NCI-H1417 (cell line): Measurements from ENCODE around the gene SLC26A1.

Experiments used
- DNase-seq, 3 experiments: peaks; one replicate each; lab custom pipeline; 2025; lab: John Stamatoyannopoulos, UW

Gene SLC26A1

DNA sequence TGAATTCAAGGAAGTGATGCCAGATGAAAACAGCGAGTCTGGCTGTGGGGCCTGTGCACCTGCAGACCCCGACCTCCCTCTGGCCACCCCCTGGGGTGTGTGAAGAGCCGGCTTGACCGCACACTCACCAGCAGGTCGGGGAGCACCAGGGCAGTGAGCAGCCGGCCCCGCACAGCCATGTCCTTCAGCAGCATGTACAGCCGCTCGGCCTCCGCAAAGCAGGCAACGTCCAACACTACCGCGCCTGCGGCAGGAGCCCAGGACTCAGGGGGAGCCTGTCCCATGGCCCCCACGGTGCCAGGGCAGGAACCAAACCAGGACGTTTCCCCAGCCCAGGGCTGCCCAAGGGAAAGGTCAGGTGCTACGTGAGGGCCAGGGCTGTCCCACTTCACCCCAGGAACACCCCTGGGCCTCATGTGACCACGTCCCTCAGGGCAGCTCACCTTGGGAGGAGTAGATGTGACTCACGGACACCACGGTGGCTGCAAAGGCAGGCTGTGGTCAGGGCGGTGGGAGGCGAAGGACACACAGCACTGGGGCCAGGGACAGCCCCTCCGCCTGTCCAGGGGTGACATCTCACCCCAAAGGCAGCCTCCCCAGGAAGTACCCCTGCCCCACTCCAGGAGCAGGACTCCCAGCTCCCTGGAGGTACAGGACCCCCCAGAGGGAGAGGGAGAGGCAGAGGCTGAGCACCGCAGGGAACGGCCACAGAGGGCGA, 28.0 kb downstream of the SLC26A1 start:
- DNase-seq: no peak

DNA sequence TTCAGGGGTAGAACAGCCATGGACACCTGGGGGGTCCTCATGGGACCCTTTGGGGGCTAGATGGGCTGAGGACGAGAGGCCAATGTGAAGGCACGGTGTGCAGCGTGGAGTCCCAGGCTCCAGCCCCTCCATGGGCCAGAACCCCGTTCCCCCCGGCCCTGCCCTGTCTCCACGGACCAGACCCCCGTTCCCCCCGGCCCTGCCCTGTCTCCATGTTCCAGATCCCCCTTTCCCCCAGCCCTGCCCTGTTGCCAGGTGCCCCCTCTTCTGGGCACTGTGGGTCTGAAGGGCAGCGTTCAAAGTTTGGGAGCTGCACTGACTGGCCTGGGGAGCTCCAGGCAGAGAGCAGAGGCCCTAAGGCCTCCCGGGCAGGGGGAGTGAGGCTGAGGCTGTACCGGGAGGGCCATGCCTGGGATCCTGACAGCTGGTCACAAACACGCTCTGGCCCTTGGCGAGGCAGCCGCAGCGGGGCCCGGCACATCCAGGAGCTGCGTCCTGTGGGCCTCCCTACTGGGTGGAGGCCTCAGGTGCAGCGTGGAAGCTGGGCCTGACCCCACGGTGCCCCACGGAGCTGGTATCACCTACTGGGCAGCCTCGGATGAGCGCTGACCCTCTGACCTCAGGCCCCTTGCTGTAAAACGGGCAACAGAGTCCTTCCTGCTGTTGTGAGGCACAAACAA, 28.7 kb downstream of the SLC26A1 start:
- no peak for DNase-seq

DNA sequence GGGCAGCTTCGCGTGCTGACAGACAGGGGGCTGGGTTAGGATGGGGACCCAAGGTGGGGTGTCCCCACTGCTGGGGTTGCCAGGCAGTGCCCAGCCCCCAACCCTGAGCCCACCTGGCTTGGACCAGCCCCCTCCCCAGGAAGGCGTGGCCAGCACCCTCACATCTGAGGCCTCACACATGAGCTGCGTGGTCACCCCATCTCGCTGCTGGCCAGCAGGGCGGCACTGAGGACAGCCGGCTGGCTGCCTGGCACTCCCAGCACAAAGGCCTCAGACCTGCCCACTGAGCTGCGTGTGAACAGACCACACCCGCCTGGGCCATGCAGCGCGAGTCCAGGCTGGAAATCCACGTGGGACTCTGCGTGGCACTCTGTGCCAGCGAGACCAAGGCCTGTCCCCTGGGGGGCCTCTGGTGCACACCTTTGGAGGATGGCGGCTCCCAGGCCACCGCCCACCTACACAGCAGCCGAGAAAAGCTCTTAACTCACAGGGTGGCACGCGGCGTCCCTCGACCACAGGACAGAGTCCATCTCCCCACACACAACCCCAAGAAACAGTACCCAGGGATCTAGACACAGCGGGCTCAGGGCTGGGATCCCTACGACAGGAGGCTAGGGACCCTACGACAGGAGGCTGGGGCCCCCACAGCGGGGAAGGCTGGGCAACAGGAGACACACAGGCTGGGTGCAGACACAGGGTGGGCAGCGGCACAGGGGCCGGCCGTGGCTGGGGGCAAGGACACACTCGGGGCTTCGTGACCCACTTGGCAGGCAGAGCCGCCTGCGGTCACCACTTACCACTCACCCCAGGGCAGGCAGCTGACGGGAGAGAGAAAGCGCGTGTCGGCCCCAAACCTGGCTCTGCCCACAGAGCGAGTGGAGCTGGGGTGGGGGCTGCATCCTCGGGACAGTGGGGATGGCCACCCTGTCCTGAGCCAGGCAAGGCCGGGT, 29.7 kb downstream of the SLC26A1 start:
- DNase-seq: no peak

DNA sequence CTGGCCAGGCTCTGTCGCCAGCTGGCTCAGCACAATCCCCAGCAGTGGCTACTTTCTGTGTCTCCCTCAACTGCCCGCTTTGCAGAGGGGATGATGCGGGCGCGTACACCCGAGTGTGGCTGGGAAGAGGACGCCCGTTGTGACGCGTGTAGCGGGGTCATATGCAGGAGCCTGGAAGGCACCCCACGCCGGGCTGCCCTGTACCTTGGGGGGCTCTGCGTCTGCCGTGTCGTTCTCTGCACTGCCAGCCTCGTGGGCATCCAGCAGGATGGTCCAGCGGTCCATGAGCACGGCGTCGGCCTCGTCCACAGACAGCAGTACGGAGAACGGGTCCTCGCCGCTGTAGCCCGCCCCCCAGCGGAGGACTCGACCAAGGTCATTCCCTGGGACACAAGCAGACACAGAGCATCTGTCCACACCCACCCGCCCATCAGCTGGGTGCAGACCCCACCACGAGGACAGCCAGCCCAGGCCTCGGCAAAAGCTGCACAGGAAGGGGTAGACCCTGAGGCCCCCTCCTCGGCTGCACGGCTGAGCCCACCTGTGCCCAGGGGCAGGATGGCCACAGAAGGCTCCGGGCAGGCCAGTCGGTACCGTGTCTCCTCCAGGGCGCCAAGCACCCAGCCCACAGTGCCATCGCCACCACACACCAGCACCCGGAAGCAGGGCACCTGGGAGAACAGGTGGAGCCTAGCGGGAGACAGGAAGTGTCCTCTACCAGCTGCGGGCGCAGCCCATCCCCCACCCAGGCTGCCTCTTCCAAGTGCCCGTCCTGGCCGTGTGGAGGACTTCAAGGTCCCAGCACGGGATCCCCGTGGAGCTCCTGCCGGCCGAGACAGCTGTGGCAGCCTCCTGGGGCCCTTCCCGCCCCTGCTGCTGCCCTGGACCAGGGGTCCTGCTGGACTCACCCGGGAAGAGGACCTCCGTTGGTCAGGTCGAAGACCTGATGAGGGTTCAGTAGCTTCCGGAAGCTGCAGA, 30.7 kb downstream of the SLC26A1 start:
- peak; percentile 45 to 77 (median 65) for DNase-seq

DNA sequence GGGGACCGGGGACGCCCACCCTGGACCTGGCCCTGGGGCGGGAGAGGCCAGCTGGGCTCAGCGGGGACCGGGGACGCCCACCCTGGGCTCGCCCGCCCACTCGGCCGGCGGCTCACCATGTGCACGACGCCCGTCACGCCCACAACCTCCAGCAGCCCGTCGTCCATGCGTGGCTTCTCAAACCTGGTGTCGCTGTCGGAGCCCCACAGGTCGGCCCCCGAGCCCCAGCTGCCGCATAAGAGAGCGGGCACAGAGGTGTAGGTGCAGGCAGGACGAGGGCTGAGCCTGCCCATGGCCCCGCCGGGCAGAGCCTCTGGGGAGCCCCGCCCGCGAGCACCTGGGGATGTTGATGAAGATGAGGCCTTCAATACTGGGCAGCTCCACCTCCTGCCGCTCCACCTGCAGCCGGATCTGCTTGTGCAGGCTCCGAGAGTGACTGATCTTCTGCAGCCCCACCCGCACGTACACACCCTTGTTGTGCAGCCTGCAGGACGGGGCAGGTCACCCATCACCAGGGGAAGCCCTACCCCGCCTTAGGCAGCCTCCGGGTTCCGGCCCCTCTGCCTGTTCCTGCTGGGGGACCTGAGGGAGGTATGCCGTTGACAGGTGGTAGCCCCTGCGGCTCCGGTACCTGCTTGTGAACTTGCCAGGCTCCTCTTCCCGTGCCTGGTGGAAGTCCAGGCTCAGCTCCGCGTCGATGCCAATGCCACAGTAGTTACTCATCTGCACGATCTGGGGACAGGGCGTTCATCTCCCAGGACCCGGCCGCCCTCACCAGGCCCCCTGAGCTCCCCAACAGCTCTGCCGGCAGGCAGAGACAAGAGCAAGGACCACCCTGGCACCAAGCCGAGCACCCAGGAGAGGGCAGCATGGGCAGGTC, 31.6 kb downstream of the SLC26A1 start:
- DNase-seq: peak in 1 of 3 experiments; percentile 58

DNA sequence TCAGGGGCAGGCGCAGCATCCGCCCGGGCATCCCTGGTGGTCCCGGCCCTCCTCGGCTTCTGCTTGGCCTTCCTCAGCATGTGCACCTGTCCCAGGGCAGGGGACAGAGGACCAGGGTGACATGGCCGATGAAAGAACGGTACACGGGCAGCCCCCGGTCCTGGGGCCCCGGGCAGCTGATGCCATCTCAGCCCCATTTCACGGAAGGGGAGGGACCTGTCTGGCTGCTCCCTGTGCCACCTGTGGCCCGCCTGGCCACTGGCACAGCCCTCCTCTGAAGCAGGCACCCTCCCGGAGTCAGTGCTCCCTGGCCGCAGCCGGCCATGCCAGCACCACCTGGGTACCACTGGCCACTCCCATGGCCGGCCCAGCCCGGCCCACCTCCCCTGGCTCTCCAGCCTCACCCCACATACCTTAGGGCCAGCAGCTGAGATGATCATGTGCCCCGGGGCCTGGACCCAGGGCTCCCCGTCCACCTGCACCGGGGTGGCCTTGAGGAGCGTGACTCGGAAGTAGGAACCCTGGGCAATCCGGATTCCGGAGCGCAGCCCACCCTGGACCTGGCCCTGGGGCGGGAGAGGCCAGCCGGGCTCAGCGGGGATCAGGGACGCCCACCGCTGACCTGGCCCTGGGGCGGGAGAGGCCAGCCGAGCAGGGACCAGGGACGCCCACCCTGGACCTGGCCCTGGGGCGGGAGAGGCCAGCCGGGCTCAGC, 32.4 kb downstream of the SLC26A1 start:
- no peak for DNase-seq

DNA sequence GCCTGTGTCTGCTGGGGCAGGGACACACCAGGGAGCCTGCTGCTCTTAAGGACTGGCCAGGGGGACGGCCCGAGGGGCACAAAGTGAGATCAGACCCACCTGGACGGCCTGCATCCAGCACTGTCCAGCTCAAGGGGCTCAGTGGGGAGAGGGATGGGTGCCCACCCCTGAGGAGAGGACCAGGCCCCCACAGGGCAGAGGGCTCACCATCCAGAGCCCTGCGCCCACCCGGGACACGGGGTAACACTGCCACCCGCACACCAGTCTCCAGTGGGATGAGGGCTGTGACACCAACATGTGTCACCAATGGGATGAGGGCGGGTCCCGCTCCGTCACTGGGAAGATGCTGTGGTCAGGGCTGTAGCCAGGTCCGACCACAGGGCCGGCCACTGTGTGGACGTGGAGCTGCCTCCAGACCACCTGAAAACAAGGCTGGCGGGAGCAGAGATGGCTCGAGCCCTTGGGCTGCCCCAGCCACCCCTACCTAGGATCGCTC, 33.0 kb downstream of the SLC26A1 start:
- DNase-seq: no peak

DNA sequence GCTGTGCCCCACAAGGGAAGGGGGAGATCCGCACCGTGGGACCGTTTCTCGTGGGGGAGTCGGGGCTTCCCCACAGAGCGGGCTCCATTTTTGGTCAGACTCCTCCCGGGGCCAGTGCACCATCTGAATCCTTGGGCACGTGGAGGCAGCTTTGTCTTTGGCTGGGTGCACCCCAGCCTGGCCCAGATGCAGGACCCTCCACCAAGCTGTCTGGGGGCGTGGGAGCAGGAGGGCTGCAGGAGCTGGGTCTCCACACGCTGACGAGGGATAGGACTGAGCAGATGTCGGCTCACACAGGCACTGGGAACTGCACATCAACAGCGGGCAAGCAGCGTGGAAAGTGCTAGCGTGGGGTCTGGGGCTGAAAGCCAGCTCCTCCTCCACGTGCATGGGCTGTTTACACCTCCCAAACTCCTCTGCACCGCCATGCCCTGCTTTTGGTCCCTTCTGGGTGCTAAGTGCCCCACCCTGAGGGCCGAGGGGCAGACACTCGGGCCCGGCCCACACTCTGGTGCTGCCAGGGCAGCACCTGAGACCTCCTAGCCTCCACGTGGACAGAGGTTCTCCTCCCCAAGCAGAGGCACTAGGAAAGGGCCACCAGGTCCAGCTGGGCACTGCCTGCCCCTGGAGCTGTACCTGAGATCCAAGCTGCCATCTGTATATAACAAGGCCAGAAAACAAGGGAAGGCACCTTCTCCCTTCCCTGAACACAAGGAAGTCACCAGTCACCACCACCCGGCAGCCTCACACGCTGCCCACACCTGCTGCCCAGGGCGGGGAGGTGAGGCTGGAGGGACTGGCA, 33.7 kb downstream of the SLC26A1 start:
- DNase-seq: no peak

DNA sequence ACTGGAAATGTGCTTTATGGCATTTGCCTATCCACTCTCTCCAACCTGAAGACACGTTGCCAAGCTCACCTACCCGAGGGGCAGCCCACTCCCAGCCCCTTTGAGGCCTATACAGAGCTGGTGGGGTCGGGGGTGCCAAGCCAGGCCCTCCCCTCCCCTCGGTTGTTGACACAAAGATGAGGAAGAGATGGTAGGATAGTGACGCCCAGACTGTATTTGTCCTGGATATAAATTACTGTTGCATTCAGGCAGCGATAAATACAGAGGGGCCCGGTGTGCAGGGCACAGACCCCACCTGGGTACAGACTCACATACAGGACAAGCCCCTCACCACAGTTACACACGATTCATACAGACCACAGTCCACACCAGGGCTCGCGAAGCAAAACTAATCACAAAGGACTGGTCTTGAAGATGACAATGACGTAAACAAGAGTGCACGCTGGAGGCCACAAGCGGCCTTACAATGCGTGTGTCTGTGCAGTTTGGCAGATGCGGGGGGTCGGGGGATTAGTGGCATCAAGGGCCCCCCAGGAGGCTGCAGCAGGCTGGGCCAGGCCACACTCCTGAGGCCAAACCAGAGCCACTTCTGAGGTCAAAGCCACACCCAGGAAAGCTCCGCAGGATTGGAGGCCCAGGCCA, 34.4 kb downstream of the SLC26A1 start:
- DNase-seq: no peak

DNA sequence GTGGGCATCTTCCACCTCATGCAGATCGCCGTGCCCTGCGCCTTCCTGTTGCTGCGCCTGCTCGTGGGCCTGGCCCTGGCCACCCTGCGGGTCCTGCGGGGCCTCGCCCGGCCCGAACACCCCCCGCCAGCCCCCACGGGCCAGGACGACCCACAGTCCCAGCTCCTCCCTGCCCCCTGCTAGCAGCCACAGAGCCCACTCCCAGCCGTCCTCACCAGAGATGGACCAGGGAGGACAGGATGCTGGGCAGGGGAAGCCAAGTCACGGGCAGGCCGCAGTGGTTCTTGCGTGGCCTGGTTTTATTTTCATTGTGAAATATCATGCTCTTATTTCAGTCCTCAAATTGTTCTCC, 34.9 kb downstream of the SLC26A1 start:
- DNase-seq: no peak

DNA sequence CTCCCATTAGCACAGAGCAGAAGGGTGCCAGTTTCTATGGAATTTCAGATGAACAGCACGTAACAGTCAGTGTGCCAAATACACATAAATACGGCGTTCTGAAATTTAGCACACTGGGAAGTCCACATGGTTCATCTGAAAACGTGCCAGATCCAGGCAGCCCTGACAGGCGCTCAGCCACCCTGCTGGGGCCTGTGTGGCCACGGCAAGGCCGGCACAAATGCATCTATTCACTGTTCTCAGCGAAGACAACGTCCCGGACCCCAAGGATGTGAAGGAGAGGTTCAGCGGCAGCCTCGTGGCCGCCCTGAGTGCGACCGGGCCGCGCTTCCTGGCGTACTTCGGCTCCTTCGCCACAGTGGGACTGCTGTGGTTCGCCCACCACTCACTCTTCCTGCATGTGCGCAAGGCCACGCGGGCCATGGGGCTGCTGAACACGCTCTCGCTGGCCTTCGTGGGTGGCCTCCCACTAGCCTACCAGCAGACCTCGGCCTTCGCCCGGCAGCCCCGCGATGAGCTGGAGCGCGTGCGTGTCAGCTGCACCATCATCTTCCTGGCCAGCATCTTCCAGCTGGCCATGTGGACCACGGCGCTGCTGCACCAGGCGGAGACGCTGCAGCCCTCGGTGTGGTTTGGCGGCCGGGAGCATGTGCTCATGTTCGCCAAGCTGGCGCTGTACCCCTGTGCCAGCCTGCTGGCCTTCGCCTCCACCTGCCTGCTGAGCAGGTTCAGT, 35.5 kb downstream of the SLC26A1 start:
- no peak for DNase-seq

DNA sequence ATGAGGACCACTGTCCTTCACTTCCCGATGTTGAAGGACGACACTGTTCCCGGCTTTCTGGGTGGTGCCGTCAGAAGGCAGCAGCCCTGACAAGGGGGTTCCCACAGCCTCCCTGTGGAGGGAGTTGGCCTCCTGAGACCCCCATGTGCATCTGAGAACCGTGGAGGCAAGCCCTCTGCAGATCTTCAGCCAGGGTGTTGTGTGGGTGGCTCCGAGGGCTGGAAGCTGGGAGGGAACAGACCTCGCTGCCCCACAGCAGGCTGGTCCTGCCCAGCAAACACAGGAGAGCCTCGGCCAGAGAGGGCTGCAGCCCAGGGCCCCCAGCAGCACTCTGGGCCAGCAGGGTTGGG, 36.0 kb downstream of the SLC26A1 start:
- no peak for DNase-seq

DNA sequence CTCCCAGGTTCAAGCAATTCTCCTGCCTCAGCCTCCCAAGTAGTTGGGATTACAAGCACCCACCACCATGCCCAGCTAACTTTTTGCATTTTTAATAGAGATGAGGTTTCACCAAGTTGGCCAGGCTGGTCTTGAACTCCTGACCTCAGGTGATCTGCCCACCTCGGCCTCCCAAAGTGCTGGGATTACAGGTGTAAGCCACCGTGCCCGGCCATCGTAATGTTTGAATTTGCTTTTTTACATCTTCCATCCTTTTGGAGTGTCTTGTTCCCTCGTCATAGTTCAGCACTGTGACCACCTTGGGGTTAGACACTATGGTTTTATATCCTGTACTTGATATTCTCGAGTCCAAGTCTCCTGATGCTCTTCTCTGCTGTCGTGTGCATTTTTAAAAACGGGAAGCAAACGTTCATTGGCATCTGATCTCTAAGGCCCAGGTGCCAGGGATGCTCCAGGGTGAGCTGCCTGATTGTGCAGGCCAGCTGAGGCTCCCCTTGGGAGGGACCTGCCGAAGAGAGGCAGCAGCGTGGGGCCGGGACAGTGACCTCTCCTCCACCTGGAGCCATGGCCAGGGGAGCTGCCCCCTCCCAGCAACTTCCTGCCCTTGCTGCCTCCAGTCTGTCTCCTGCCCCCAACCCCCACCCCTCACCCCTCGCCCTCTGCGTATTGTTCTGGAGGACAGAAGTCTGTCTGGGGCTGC, 36.5 kb downstream of the SLC26A1 start:
- no peak for DNase-seq

DNA sequence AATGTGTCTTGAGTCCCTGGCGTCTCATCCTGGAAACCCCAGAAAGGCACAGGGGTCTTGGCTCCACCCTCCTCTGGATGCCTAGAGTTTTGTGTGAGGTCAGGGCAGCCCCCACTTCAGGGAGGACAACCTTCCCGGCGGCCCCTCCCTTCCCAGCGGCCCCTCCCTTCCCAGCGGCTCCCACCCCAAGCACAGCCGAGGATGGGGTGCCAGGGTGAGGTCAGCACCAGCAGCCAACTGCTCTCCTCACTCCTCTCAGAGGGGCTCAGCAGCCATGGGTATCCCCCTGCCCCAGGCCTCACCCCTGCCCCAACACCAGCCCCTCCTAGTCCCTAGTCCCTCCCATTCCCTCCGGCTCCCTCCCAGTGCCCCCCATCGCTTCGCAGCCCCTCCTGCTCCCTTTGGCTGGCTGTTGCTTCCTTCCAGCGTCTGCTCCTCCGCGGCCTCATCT, 37.2 kb downstream of the SLC26A1 start:
- DNase-seq: no peak

DNA sequence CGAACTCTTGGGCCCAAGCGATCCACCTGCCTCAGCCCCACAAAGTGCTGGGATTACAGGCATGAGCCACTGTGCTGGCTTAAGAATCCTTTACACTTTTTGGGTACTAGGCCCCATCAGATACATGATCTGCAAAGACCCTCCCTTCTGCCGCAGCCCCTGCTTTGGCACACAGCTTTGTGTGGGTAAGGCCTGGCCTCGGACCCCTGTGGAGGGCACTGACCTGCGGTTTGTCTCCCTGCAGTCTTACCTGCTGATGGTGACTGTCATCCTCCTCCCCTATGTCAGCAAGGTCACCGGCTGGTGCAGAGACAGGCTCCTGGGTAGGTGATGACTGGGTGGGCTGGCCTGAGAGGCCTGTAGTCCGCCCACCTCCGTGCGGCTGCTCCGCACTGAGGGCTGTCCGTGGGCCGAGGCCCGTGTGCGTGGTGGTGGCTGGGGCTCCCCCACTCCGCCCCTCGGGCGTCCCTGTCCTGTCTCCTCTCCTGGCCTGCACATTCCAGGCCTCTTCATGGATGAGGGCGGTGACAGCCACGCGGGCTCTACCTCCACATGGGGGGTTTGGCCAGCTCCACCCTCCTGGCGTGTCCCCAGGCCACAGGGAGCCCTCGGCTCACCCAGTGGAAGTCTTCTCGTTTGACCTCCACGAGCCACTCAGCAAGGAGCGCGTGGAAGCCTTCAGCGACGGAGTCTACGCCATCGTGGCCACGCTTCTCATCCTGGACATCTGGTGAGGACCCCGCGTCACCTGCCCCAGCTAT, 37.9 kb downstream of the SLC26A1 start:
- DNase-seq: no peak
